Endodermal cell (in vitro differentiated cells): ENCODE measurements around the gene GLIS2. TPM values are rescaled to one million over a fixed set of nuclear protein-coding genes. Genes with fewer than 3 reads are reported as not detected.

Experiments
- DNase-seq: peaks from one replicate; pipeline ENCODE4 v3.0.0-alpha.2; 2017
- H3K27ac ChIP-seq: 2 replicates; pipeline ENCODE4 v1.5.1; 2013; ENCODE audit warnings: mild to moderate bottlenecking, low read depth, low read length, moderate library complexity
- H3K27me3 ChIP-seq: 2 replicates; pipeline ENCODE4 v1.6.1; 2013; ENCODE audit warnings: mild to moderate bottlenecking, low read length, moderate library complexity; ENCODE audit not compliant: insufficient read depth, control insufficient read depth, poor library complexity, severe bottlenecking
- H3K36me3 ChIP-seq: 2 replicates; pipeline ENCODE4 v1.7.0; 2013; ENCODE audit warnings: mild to moderate bottlenecking, low read length, moderate library complexity; ENCODE audit not compliant: control insufficient read depth, insufficient read depth
- H3K4me1 ChIP-seq: one replicate; pipeline ENCODE4 v1.7.0; 2013; ENCODE audit warnings: low read length; ENCODE audit not compliant: control insufficient read depth, insufficient read depth
- H3K4me3 ChIP-seq: 2 replicates; pipeline ENCODE4 v1.5.1; 2013; ENCODE audit warnings: mild to moderate bottlenecking, low read length, moderate library complexity
- H3K9ac ChIP-seq: 2 replicates; pipeline ENCODE4 v1.6.1; 2013; ENCODE audit warnings: mild to moderate bottlenecking, low read length, moderate library complexity; ENCODE audit not compliant: poor library complexity, severe bottlenecking; ENCODE audit errors: extremely low read depth
- H3K9me3 ChIP-seq: 2 replicates; pipeline ENCODE4 v1.6.1; 2013; ENCODE audit warnings: mild to moderate bottlenecking, low read length, moderate library complexity; ENCODE audit not compliant: control insufficient read depth
- H3K27ac Mint-ChIP-seq: 2 replicates; pipeline ENCODE4 v1.8.0; 2020; ENCODE audit warnings: mixed read lengths
- H3K27me3 Mint-ChIP-seq: 2 replicates; pipeline ENCODE4 v1.8.0; 2021; ENCODE audit warnings: mild to moderate bottlenecking, mixed read lengths; ENCODE audit not compliant: insufficient read depth
- H3K36me3 Mint-ChIP-seq: 2 replicates; pipeline ENCODE4 v1.8.0; 2020; ENCODE audit warnings: low read depth, mixed read lengths
- H3K4me1 Mint-ChIP-seq: 2 replicates; pipeline ENCODE4 v1.8.0; 2020; ENCODE audit warnings: mixed read lengths
- H3K4me3 Mint-ChIP-seq: 2 replicates; pipeline ENCODE4 v1.8.0; 2020; ENCODE audit warnings: mild to moderate bottlenecking, moderate library complexity, mixed read lengths
- H3K9me3 Mint-ChIP-seq: 2 replicates; pipeline ENCODE4 v1.8.0; 2020; ENCODE audit warnings: mild to moderate bottlenecking, mixed read lengths
- CTCF ChIP-seq: fragments of 200-600 bp; sonication (generic); conservative IDR thresholded peaks from 2 replicates; pipeline ENCODE4 v1.5.0; 2021; ENCODE audit warnings: antibody characterized with exemption, mild to moderate bottlenecking
- WGBS, 2 experiments: methylation state at CpG; one replicate each; pipeline versions ENCODE4 v1.1.5 to v1.1.7; 2013; ENCODE audit warnings: missing lambda C conversion rate in 2 of 2, mixed read lengths in 1 of 2; ENCODE audit not compliant: insufficient coverage in 1 of 2, insufficient read length in 1 of 2; 5-methylcytosine and 5-hydroxymethylcytosine counted together
- total RNA-seq, 2 donors: library from RNA; stranded (reverse); fragmentation: NEBNext Ultra II Directional in 1 of 2; extraction: Animal tissue kit (Norgen Biotek cat#: 25700) in 1 of 2; gene quantifications; 2 replicates in 1 of 2; 3 replicates in 1 of 2; pipeline ENCODE4 v1.2.1, GENCODE V29; 2021

The GLIS2 gene
- total RNA-seq, 2 donors from 2014 or later = 9.1 to 13.2 TPM

- H3K4me1 ChIP-seq = no peaks in the 10 kb centered on the region
- no peak overlapping the region for H3K4me3 ChIP-seq
- TF ChIP-seq CTCF = no peak
- Mint-ChIP-seq H3K27ac (no peak overlapping the region), H3K27me3 (no peaks in the 10 kb centered on the region), H3K4me3 (no peak overlapping the region), H3K4me1 (peaks cover 13% of the 10 kb centered on the region), H3K36me3 (peaks cover 20% of the 10 kb centered on the region), H3K9me3 (no peaks in the 10 kb centered on the region)
- no peaks in the 10 kb centered on the region for H3K27me3 ChIP-seq
- DNase-seq = no peak
- no peak overlapping the region for H3K9ac ChIP-seq
- H3K36me3 ChIP-seq = peaks cover 3% of the 10 kb centered on the region
- WGBS, 2 experiments = 92 to 98% methylated on average over 2 to 4 of the region's 4 CpGs
- H3K27ac ChIP-seq = no peak overlapping the region
- H3K9me3 ChIP-seq = no peaks in the 10 kb centered on the region
These were observed 14.7 kb upstream of the GLIS2 start for GRCh38 chr16:4301177-4301576.

DNA sequence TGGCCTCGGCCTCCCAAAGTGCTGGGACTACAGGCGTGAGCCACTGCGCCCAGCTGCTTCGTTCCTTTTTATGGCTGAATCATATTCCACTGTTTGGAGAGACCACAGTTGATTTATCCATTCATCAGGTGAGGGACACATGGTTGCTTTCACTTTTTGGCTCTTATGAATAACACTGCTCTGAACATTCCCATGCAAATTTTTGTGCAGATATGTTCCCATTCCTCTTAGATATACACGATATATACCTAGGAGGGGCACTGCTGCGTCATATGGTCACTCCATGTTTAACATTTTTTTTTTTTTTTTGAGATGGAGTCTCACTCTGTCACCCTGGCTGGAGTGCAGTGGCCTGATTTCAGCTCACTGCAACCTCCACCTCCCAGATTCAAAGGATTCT lies 13.9 kb upstream of the GLIS2 start:
- no peak overlapping the region for H3K27ac Mint-ChIP-seq
- H3K36me3 ChIP-seq = peaks cover 3% of the 10 kb centered on the region
- 80 to 95% methylated on average over 6 of the region's 6 CpGs for WGBS, 2 experiments
- H3K4me3 Mint-ChIP-seq = no peak overlapping the region
- H3K9me3 Mint-ChIP-seq = no peaks in the 10 kb centered on the region
- DNase-seq = no peak
- peaks cover 4% of the 10 kb centered on the region for H3K4me1 ChIP-seq
- peaks cover 20% of the 10 kb centered on the region for H3K36me3 Mint-ChIP-seq
- TF ChIP-seq CTCF = no peak
- no peaks in the 10 kb centered on the region for H3K27me3 ChIP-seq
- peaks cover 18% of the 10 kb centered on the region for H3K4me1 Mint-ChIP-seq
- no peaks in the 10 kb centered on the region for H3K27me3 Mint-ChIP-seq
- no peak overlapping the region for H3K4me3 ChIP-seq
- H3K9me3 ChIP-seq = no peaks in the 10 kb centered on the region
- H3K27ac ChIP-seq = no peak overlapping the region
- no peak overlapping the region for H3K9ac ChIP-seq

GRCh38 chr16:4303973-4304372 lies 11.9 kb upstream of the GLIS2 start:
- H3K27me3 Mint-ChIP-seq = no peaks in the 10 kb centered on the region
- WGBS, 2 experiments = 78 to 88% methylated on average over 11 to 13 of the region's 13 CpGs
- no peaks in the 10 kb centered on the region for H3K9me3 Mint-ChIP-seq
- Histone ChIP-seq H3K4me3 (no peak overlapping the region), H3K36me3 (peaks cover 3% of the 10 kb centered on the region), H3K27me3 (no peaks in the 10 kb centered on the region), H3K27ac (peak overlapping the region; percentile 75), H3K4me1 (peaks cover 4% of the 10 kb centered on the region), H3K9me3 (no peaks in the 10 kb centered on the region), H3K9ac (no peak overlapping the region)
- TF ChIP-seq CTCF = no peak
- peaks cover 20% of the 10 kb centered on the region for H3K36me3 Mint-ChIP-seq
- H3K4me3 Mint-ChIP-seq = no peak overlapping the region
- DNase-seq = peak; percentile 60
- peaks cover 16% of the 10 kb centered on the region for H3K4me1 Mint-ChIP-seq
- H3K27ac Mint-ChIP-seq = peak overlapping the region; percentile 39
